HG03108 (cell line): ENCODE data around the gene PIP5K1B.

Experiments used
- ATAC-seq: cut with Tn5 transposase; IDR thresholded peaks from one replicate; pipeline ENCODE4 v1.9.1; 2021; ENCODE audit warnings: moderate library complexity; ENCODE audit not compliant: unreplicated experiment

PIP5K1B gene

DNA sequence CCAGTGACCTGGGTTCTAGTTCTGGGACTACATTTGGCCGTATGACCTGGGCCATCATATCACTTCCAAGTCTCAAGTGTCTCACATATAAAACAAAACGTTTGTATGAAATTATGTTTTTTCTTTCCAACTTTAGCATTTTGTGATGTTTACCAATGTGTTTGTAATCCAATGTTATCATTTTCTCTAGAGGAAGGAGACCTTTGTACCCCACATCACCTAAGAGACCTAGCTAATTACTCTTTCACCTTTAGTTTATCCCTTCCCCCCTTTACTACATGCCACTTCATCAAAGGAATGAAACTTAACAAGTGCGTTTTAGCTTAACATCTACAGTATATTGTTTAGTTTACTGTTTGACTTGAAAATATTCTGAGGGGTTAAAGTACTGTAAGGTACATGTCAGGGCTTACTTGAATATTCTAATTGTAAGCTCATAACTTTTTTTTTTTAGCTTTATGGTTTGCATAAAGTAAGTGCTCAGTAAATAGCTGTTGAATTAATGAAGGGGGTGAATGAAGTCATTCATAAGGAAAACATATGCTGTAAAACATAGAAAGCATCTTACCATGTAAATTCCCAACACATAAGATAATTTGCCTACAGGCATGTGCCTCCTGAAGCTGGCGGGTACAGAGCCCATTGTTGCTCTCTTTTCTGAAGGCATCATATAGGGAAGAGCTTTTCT is 2.9 kb downstream of the PIP5K1B start:
- ATAC-seq = no peak

DNA sequence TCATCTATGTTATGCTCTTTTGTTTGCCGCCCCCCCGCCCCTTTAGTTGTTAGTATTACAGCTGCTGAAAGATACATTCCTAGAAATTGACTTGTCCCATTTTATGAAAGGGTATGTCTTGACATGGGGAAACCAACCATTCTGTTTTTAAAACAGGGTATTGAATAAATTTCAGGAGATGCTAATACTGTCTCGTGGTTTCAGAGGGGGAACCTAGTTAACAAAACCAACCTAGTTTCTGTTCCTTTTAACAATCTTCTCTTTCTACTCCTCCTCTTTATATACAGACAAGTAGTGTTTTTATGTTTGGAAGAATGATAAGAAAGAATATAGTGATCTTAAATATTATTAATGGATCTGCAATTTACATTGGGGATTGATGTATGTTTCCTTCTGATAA is 3.5 kb downstream of the PIP5K1B start:
- no peak for ATAC-seq

DNA sequence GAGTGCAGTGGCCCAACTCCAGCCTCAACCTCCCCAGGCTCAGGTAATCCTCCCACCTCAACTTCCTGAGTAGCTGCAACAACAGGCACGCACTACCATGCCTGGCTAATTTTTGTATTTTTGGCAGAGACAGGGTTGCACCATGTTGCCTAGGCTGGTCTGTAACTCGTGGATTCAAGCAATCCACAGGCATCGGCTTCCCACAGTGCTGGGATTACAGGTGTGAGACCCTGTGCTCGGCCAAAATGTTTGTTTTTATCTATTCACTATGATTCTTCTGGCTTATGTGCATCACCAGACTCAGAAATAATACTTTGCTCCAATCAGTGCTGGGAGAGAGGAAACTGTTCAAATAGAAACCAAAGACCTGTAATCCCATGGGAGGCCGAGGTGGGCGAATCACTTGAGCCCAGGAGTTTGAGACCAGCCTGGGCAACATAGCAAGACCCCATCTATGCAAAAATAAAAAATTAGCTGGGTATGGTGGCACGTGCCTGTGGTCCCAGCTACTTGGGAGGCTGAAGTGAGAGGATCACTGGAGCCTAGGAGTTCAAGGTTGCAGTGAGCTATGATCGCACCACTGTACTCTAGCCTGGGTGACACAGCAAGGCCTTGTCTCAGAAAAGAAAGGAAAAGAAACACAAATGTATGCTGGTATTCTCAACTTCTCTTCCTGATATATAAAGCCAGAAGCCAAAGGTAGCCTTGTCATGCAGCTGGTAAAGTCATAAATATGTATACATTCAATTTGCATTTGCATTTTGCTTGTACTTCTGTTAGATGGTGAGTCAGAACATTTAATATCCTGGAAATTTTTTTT is 4.5 kb downstream of the PIP5K1B start:
- ATAC-seq = no peak

DNA sequence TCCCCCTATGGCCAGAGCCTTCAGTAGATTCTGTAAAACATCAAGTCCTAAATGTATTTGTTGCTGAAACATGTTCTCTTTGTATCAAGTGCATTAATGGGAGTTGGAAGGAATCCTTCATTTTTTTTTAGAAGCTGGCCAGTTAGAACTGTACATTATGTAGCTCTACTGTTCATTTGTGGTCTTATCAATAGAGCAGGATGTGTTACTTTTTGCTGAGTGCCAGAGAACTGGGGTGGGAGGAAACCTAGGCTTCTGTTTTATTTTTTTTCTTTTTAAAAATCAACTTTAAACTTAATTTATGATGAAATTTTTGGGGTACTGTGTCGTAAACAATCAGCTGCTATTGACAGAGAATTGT is 5.1 kb downstream of the PIP5K1B start:
- ATAC-seq = no peak

DNA sequence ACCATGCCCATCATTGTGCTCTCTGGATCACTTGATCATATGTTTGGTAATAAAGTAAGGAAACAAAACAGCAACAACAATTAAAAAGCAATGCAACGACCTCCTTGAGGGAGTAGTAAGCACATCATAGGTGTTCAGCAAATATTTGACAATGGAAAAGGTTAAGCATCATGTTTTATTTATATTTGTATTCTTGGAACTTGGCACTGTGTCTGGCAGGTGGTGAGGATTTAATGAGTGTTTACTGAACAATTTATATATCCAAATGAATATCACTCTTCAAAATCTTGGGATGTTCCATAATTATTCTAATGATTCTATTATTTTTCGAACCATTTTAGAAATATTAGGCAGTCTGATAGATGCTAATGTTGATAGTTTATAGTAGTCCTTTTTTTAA is 6.2 kb downstream of the PIP5K1B start:
- no peak for ATAC-seq

DNA sequence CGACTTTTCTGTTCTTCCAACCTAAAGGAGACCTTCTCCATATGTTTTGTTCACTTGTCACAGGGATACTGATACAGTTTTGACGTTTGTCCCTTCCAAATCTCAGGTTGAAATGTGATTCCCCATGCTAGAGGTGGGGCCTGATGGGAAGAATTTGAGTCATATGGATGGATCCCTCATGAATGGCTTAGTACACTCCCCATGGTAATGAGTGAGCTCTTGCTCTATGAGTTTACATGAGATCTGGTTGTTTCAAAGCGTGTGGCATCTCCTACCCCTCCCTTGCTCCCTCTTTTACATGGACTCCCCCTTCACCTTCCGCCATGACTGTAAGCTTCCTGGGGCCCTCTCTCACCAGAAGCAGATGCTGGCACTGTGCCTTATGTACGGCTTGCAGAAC is 6.9 kb downstream of the PIP5K1B start:
- no peak for ATAC-seq

DNA sequence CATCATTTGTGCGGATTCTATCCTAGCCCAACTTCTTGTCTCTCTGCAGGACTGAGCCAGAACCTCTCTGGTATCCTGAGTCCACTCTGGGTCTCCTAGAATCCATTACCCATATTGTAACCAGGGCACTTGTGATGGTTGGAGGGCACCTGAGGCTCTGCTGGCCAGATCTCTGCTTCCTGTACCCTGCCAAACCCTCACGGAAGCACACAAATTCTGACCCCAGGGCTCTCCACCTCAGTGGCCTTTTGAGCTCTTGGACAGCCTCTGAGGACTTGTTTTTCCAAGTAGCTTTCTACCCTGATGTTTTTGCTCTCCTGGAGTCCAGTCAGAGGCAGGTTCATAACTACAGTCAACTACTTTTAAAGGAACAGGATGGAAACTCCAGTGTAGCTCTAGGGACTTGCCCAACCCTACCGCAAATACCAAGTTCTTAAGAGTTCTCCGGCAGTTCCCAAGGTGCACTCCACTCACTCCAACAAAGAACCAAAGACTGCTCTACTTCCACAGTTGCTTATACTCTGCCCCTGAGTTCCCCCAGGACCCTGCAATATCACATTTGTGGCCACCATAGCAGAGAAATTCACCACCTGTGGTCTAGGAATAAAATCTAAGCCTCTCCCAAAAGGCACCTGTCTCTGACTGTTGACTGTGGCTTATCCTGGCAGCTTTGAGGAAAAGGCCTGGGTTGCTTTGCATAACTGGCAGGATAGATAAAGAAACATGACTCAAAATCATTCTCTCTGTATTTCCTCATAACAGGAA is 9.6 kb downstream of the PIP5K1B start:
- ATAC-seq = no peak

DNA sequence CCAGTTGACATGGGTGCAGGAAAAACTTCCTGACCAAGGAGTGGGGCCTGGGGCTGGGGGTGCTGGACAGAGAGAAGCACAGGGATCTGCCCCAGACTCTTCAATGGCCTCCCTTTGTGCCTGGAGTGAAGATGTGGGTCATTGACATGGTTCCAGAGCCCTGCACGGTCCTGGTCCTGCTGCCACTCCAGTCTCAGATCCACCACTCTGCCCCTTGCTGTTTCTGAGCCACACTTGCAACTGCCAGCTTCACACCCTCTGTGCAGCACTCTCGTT is 10.1 kb downstream of the PIP5K1B start:
- ATAC-seq = no peak

DNA sequence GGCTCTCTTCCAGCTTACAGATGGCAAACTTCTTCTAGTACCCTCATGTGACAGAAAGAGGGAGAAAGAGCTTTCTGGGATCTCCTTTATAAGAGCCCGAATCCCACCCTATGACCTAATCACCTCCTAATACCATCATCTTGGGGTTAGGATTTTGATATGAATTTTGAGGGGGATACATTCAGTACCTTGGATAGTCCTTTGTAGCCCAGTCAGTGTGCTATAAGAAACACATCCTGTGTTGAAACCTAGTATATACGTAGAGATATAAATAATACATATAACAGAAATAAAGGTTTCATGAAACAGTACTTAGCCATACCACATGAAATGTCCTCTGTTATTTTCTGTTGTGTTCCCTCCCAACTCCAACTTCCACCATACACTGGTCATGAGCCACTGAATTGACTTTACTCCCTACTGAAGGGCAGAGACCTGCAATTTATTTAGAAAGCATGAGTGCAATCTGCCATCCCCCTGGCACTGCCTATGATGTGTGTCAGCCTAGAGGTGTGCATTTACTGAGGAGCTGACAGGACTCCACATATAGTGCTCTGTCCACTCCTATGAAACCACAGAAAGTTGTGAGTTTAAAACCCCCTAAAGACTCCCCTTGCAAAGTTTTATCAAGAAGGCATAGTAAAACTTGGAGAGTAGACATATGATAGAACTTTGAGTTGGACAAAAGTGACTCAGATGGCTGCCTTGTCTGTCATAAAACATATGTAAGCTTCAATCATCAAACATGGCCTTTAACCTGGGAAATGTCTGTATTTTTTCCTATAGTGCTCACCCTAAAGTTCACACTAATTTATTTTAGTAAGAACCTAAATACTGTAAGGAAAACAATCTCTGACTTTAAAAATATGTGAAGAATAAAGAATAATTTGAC is 12.8 kb downstream of the PIP5K1B start:
- ATAC-seq = no peak

DNA sequence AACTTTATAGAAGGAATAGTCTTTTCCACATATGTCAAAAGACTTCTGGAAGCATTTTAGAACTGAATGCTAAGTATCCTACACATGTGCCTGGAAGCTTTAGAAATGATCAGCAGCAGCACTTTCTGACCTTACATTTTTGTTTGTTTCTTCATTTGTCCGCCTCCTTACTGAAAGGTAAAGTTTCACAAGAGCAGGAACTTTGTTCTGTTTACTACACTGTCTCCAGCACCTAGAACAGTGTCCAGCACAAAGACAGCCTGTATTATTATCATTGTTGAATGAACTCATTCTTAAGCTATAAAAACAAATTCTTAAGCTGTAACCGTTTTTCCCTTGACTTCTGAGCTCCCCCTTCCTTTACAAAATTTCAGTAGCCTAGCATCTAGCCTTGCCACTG is 14.8 kb downstream of the PIP5K1B start:
- no peak for ATAC-seq

DNA sequence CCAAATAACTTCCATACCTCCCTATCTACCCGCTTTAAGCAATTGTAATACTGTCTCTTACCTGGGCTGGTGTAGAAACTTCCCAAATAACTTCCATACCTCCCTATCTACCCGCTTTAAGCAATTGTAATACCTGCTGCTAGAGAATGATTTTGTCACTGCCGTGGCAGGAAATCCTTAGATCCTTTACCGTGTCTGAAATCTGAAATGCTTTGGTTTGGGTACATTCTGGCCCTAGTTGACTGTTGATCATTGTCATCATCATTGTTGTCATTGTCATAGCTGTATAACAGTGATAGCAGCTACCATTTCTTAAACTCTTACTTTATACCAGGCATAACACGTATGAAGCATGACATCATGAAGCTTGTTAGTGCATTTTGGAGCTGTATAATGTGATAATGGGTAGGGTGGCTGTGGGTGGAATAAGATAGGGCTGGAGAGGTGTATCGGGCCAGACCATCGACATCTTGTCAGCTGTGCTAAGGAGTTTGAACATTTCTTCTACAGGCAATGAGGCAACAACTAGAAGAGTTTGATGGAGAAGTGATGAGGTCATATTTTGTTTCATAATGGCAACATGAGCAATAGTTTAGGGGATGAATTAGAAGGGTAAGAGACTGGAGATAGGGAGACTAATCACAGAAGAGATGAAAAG is 15.7 kb downstream of the PIP5K1B start:
- ATAC-seq = no peak

DNA sequence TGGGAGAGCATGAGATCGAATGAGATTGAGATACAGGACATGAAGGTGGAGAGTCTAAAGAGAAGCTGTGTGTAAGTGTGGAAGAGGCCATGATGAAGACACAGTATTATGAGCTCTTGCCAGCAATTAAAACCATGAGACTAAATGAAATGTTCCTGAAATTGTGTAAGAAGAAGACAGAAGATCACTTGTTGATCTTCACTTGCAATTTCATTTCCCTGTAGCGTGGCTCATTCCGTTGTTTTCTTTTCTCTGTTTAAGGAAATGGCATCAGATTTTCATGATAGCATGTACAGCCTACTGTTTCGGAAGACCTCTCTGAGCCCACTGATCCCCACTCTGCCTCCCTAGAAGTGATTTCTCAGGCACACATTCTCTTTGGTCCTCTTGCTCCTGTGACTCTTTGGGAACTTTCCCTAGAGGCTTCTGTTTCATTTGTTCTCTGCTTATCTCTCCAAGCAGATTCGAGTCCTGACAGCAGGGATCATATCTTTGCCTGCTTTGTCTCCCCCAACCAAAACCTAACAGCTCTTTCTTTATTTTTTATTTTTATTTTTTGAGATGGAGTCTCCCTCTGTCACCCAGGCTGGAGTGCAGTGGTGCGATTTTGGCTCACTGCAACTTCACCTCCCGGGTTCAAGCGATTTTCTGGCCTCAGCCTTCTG is 16.8 kb downstream of the PIP5K1B start:
- ATAC-seq = no peak

DNA sequence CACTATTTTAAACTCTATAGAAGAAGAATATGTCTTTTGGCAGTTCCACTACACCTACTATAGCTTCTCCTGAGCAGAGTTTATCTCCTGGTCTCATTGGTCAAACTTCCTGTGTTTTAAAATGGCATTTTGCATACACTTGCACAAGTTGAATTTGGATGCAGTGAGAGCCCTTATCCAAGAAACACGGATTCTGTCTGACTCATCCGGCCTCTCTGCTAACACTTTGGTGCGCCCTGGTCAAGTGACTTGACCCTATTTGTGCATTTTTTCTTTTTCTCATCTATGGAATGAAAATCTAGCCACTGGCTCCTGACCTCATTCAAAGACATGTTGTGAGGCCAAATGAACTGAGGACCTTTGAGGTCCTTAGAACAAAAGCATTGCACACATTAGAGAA is 20.0 kb downstream of the PIP5K1B start:
- no peak for ATAC-seq

DNA sequence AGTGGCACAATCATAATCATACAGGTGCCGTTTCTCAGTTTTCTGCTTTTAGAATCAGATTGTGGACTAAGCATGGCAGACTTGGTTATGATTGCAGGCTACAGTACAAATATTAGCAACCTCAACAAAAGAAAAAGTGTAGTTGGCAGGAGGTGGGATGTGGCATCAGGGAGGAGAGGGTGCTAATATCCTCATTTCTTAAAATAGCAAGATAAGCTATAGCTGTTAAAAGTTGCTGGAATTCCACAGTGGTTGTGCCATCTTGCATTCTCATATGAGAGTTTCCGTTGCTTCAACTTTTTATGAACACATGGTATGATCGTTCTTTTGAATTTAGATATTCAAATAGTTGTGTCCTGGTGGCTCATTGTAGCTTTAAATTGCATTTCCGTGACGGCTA is 21.4 kb downstream of the PIP5K1B start:
- ATAC-seq = no peak

DNA sequence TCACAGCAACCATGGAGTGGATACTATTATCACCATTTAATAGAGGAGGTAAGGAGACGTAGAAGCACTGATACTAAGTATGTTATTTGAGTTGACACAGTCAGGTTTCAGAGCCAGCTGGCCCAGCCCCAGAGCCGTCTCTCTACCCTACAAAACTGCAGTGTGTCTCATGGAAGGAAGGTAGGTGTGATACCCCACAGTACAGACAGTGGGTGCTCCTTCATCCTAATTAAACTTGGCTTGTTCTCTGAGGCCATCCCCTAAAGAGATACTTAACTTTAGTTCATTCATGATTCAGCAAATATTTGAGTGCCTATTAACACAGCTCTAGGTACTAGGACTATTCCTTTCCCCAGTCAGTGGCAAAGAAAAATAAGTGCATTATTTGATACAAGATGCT is 22.6 kb downstream of the PIP5K1B start:
- ATAC-seq = no peak

DNA sequence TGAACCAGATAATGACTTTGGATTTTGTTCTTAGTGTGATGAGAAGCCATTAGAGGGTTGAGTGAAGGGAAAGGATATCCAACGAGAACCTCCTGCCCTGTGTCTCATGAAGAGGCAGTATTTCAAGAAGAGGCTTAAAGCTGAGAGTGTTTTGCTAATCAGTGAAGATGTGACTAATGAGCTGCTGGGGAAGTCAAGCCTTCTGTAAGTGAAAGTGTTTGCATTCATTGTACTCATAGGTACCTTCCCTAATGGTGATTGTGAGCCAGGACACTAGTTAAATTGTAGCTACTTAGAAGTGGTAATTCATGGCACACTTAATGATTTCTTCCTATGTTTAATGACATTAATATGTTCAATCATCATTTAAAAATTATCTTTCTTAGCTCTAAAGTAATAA is 23.7 kb downstream of the PIP5K1B start:
- ATAC-seq = peak; percentile 86

DNA sequence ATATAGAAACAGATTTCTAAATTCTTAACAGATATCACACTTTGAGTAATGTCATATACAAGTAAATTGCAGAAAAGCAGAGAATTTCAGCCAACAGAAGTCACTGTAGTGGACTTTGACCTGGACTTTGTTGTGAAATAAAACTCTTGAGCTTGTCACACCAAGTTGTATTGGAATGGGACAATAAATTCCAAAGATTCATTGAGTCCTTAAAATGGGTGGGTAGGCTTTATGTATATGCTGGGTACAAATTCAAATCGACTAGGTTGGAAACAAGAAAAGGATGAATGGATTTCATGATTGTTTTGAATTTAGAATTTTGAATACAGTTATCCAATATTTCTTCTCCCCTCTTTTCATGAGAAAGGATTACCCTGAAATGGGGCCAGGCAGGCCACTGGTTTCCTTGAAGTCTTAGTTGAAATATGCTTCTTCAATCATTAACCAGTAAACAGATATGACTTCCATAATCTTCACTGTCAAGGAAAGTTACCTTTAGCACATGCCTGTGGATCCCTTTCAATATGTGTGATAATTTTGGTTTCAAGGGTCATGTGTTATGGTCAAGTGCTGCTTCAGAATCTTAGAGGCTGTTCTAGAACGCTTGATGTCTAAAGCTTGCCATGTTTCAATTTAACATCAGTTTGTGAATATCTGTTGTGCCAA is 25.7 kb downstream of the PIP5K1B start:
- ATAC-seq = no peak

DNA sequence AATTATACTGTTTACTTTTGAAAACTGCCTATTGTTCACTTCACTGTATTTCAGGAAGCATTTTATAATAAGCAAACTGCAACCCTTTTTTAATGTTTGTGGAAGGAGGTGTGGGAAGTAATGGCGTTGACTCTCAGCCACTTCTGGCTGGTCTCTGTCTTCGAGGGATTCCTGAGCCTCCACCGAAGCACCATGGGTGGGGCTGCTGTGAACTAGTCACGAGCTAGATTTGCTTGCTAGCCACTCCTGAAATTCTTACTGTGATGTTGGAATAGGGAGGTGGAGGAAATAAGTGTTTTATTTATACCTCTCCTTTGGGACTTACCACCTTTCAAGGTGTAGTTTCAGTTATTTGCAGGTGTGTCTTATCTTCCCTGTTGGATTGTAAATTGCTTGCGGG is 26.8 kb downstream of the PIP5K1B start:
- ATAC-seq = no peak

DNA sequence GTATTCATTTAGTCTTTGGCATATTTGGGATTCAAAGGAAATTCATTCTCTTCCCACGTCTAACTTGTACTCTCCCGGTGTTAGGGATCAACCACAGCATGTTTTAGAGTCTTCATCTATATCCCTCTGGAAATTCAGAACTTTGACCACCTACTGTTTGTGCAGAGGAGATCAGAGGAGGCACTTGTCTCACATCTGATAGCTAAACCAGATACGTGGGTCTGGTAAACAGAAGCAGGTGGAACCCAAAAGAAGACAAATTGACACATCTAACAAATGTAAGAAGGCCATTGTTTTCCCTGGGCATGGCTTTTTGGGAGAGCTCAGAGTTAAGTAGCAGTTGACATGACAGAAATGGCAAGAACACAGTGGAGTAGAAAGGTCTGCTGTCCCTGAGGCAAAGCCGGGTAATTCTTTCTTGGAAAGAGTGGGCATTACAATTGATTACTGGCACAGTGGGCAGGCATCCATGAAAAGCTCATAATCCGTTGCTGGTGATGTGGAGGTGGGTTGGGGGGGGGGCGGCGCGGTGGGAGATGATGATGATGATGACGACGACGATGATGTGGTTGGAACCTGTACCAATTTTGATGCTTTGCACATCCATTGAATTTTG is 27.5 kb downstream of the PIP5K1B start:
- no peak for ATAC-seq
